ENCODE data around the gene CAPRIN1. TPM values are rescaled to one million over a fixed set of nuclear protein-coding genes. Genes with fewer than 3 reads are reported as not detected.

The CAPRIN1 gene
- polyA plus RNA-seq, 1 of the 3 experiments (the other 2 are of a cell fraction): 67.1 TPM

DNA sequence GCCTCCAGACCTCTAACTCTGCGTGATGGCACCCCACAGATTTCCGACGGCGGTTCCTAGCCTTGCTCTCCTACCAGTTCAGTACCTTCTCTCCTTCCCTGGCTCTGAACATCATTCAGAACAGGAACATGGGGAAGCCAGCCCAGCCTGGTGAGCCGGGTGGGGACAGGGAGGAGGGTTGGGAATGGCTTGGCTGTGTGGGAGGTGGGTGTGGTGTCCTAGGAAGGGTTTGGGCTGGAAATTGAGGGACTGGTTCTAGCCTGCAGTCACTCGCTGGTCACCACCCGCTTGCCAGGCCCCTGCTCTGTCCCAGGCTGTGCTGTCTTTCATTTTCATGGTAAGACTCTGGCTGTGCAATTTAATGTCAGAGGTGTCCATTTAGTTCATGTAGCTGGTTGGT lies 87.8 kb downstream of the CAPRIN1 start (continued):
- TF ChIP-seq USF2 (IDR thresholded peaks at IDR 0.05; ENCODE audit: borderline replicate concordance, low read depth, low read length) (no peak), IRF3 (IDR thresholded peaks at IDR 0.05; ENCODE audit: low read depth, low read length) (no peak), POLR2AphosphoS5 (IDR thresholded peaks at IDR 0.05; ENCODE audit: low read depth, low read length) (no peak)

DNA sequence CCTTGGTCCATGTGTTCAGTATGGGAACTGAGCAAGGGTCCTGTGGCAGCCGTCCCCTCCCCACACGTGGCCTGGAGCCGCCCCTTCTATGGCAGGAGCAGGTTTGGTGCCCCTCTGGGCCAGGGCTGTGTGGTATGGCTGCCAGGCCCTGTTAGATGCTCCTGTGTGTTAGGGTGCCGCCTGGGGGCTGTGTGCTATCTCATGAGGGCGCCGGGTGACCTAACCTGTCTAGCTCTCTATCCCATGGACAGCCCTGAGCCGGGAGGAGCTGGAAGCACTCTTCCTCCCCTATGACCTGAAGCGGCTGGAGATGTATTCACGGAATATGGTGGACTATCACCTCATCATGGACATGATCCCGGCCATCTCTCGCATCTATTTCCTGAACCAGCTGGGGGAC lies 88.6 kb downstream of the CAPRIN1 start:
- Histone ChIP-seq H3K9me3 (no peaks in the 10 kb centered on the region), H2AFZ (ENCODE audit: low read depth) (no peak overlapping the region), H3K9ac (no peak overlapping the region), H3F3A (replicated peaks; ENCODE audit: insufficient read depth) (no peaks in the 10 kb centered on the region), H3K36me3 (replicated peaks in 1 of 2; ENCODE audit: control insufficient read depth in 1 of 2, insufficient read depth in 2 of 2, low read length in 1 of 2) (peaks cover 28 to 92% of the 10 kb centered on the region in 2 experiments), H4K20me1 (ENCODE audit: insufficient read depth) (no peaks in the 10 kb centered on the region), H3K4me1 (ENCODE audit: control insufficient read depth in 1 of 2, insufficient read depth in 2 of 2, low read depth in 1 of 2, low read length in 1 of 2) (no peaks in the 10 kb centered on the region), H3K27ac (ENCODE audit: low read depth in 2 of 2, low read length in 1 of 2) (no peak overlapping the region), H3K79me2 (ENCODE audit: insufficient read depth) (no peaks in the 10 kb centered on the region), H3K27me3 (ENCODE audit: insufficient read depth) (no peaks in the 10 kb centered on the region), H3K4me2 (no peak overlapping the region), H3K9me2 (no peaks in the 10 kb centered on the region), H3K4me3 (ENCODE audit: low read depth in 2 of 2, low read length in 1 of 2) (no peak overlapping the region)
- WGBS (ENCODE audit: low lambda C conversion rate): 90% methylated on average over 6 of the region's 11 CpGs
- DNase-seq: no peak
- TF ChIP-seq NFIC (IDR thresholded peaks at IDR 0.05; ENCODE audit: borderline replicate concordance): no peak
- no peak for TF ChIP-seq SMC3 (IDR thresholded peaks at IDR 0.05; ENCODE audit: low read depth, low read length)
- TF ChIP-seq RAD21 (IDR thresholded peaks at IDR 0.05; ENCODE audit: low read length): no peak
- TF ChIP-seq EZH2phosphoT487 (IDR thresholded peaks at IDR 0.05; ENCODE audit: borderline replicate concordance, low read depth): no peak
- no peak for TF ChIP-seq EP300 (IDR thresholded peaks at IDR 0.05; ENCODE audit: borderline replicate concordance in 1 of 2, low read depth in 1 of 2, low read length in 1 of 2)
- TF ChIP-seq USF2 (IDR thresholded peaks at IDR 0.05; ENCODE audit: borderline replicate concordance, low read depth, low read length): no peak
- TF ChIP-seq CHD2 (IDR thresholded peaks at IDR 0.05; ENCODE audit: low read length, partially characterized antibody): no peak
- TF ChIP-seq GABPA (IDR thresholded peaks at IDR 0.05; ENCODE audit: low read depth): no peak
- TF ChIP-seq TEAD4 (IDR thresholded peaks at IDR 0.05; ENCODE audit: borderline replicate concordance, insufficient read depth): no peak
- TF ChIP-seq MXI1 (IDR thresholded peaks at IDR 0.05; ENCODE audit: low read depth, low read length): no peak
- no peak for TF ChIP-seq POLR2AphosphoS5 (IDR thresholded peaks at IDR 0.05; ENCODE audit: low read depth, low read length)
- TF ChIP-seq PBX3 (IDR thresholded peaks at IDR 0.05): no peak
- no peak for TF ChIP-seq JUND (IDR thresholded peaks at IDR 0.05)
- TF ChIP-seq RXRA (IDR thresholded peaks at IDR 0.05; ENCODE audit: borderline replicate concordance, low read depth): no peak
- TF ChIP-seq, protein P1, sequence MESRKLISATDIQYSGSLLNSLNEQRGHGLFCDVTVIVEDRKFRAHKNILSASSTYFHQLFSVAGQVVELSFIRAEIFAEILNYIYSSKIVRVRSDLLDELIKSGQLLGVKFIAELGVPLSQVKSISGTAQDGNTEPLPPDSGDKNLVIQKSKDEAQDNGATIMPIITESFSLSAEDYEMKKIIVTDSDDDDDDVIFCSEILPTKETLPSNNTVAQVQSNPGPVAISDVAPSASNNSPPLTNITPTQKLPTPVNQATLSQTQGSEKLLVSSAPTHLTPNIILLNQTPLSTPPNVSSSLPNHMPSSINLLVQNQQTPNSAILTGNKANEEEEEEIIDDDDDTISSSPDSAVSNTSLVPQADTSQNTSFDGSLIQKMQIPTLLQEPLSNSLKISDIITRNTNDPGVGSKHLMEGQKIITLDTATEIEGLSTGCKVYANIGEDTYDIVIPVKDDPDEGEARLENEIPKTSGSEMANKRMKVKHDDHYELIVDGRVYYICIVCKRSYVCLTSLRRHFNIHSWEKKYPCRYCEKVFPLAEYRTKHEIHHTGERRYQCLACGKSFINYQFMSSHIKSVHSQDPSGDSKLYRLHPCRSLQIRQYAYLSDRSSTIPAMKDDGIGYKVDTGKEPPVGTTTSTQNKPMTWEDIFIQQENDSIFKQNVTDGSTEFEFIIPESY (IDR thresholded peaks at IDR 0.05; ENCODE audit: borderline replicate concordance, low read depth): no peak
- CTCF ChIA-PET: interaction anchor here (1.2 to 1.6 kb wide), 2 partner anchors 10 to 352 kb away, joined by 4 read pairs; no protein-coding TSS in a partner anchor
- POLR2A ChIA-PET: no interaction called here
